CD14-positive monocyte (primary cell): ENCODE measurements around the gene WDR64. TPM values are rescaled to one million over a fixed set of nuclear protein-coding genes. Genes with fewer than 3 reads are reported as not detected.

Experiments
- DNase-seq, 3 donors: peaks; one replicate each; pipeline ENCODE4 v3.0.0-alpha.2; 2011 to 2022
- H2AFZ ChIP-seq: 2 replicates; pipeline ENCODE4 v1.6.0; 2012; ENCODE audit warnings: mild to moderate bottlenecking, low read depth, low read length, inconsistent platforms; ENCODE audit not compliant: insufficient read depth, poor library complexity, severe bottlenecking
- H3K27ac ChIP-seq, 2 donors: 1 replicate in 1 of 2; 2 replicates in 1 of 2; pipeline ENCODE4 v1.5.1; 2012 to 2013; ENCODE audit warnings: low read length in 2 of 2, control low read depth in 1 of 2, inconsistent platforms in 1 of 2, low read depth in 1 of 2, mild to moderate bottlenecking in 1 of 2
- H3K27me3 ChIP-seq, 2 donors: one replicate each; pipeline versions ENCODE4 v1.6.0 to v1.6.1; 2011 to 2013; ENCODE audit warnings: low read length in 2 of 2; ENCODE audit not compliant: control insufficient read depth in 2 of 2, insufficient read depth in 2 of 2
- H3K36me3 ChIP-seq, 2 donors: replicated peaks in 1 of 2; 1 replicate in 1 of 2; 2 replicates in 1 of 2; pipeline versions ENCODE4 v1.5.1 to v1.6.1; 2012 to 2013; ENCODE audit warnings: low read length in 2 of 2, control low read depth in 1 of 2, inconsistent platforms in 1 of 2, mild to moderate bottlenecking in 1 of 2; ENCODE audit not compliant: insufficient read depth in 2 of 2, control insufficient read depth in 1 of 2
- H3K4me1 ChIP-seq, 2 donors: 1 replicate in 1 of 2; 2 replicates in 1 of 2; pipeline versions ENCODE4 v1.5.1 to v1.6.1; 2012 to 2013; ENCODE audit warnings: low read length in 2 of 2, control low read depth in 1 of 2, inconsistent platforms in 1 of 2, mild to moderate bottlenecking in 1 of 2, moderate library complexity in 1 of 2; ENCODE audit not compliant: insufficient read depth in 2 of 2, control insufficient read depth in 1 of 2
- H3K4me2 ChIP-seq: replicated peaks from 2 replicates; pipeline ENCODE3; 2012; ENCODE audit warnings: low read length, moderate library complexity, mild to moderate bottlenecking; ENCODE audit not compliant: poor library complexity, severe bottlenecking; ENCODE audit errors: extremely low read depth
- H3K4me3 ChIP-seq, 3 experiments: fragments of 200-600 bp in 1 of 3; sonication (generic) in 1 of 3; replicated peaks in 1 of 3; 1 replicate in 2 of 3; 2 replicates in 1 of 3; pipeline ENCODE4 v1.5.1; 2011 to 2013; ENCODE audit warnings: low read length in 3 of 3, mild to moderate bottlenecking in 3 of 3, control low read depth in 2 of 3, low read depth in 2 of 3, inconsistent platforms in 1 of 3, moderate library complexity in 1 of 3
- H3K79me2 ChIP-seq: 2 replicates; pipeline ENCODE4 v1.6.0; 2012; ENCODE audit warnings: mild to moderate bottlenecking, control low read depth, inconsistent platforms, low read length, moderate library complexity; ENCODE audit not compliant: insufficient read depth
- H3K9ac ChIP-seq: 2 replicates; pipeline ENCODE4 v1.6.0; 2017; ENCODE audit warnings: low read length, mild to moderate bottlenecking; ENCODE audit not compliant: insufficient read depth, poor library complexity, severe bottlenecking
- H3K9me3 ChIP-seq, 2 donors: replicated peaks in 1 of 2; 1 replicate in 1 of 2; 2 replicates in 1 of 2; pipeline versions ENCODE4 v1.5.1 to v1.6.1; 2012 to 2013; ENCODE audit warnings: low read length in 2 of 2, control low read depth in 1 of 2; ENCODE audit not compliant: control insufficient read depth in 1 of 2, insufficient read depth in 1 of 2
- H4K20me1 ChIP-seq: 2 replicates; pipeline ENCODE4 v1.6.0; 2012; ENCODE audit warnings: mild to moderate bottlenecking, low read length, control low read depth, moderate library complexity; ENCODE audit not compliant: insufficient read depth
- H3K27ac Mint-ChIP-seq, 7 donors: one replicate each; pipeline ENCODE4 v1.8.0; 2020; ENCODE audit warnings: mild to moderate bottlenecking in 7 of 7, mixed read lengths in 7 of 7, moderate library complexity in 6 of 7, inconsistent platforms in 2 of 7
- H3K27me3 Mint-ChIP-seq, 3 donors: one replicate each; pipeline ENCODE4 v1.8.0; 2021 to 2022; ENCODE audit warnings: low read depth in 3 of 3, mild to moderate bottlenecking in 3 of 3, mixed read lengths in 3 of 3, moderate library complexity in 3 of 3, inconsistent platforms in 1 of 3
- H3K36me3 Mint-ChIP-seq, 2 donors: one replicate each; pipeline ENCODE4 v1.8.0; 2020; ENCODE audit warnings: mixed read lengths in 2 of 2, inconsistent platforms in 1 of 2, mild to moderate bottlenecking in 1 of 2
- H3K4me1 Mint-ChIP-seq: one replicate; pipeline ENCODE4 v1.8.0; 2020; ENCODE audit warnings: mild to moderate bottlenecking, mixed read lengths
- H3K4me3 Mint-ChIP-seq, 2 donors: one replicate each; pipeline ENCODE4 v1.8.0; 2020; ENCODE audit warnings: mild to moderate bottlenecking in 2 of 2, mixed read lengths in 2 of 2, moderate library complexity in 1 of 2
- H3K9me3 Mint-ChIP-seq, 7 donors: one replicate each; pipeline ENCODE4 v1.8.0; 2020 to 2022; ENCODE audit warnings: mixed read lengths in 7 of 7, mild to moderate bottlenecking in 6 of 7, moderate library complexity in 6 of 7, inconsistent platforms in 2 of 7
- WGBS: methylation state at CpG from one replicate; pipeline ENCODE4 v1.1.5; 2013; ENCODE audit warnings: missing lambda C conversion rate; ENCODE audit not compliant: insufficient coverage; 5-methylcytosine and 5-hydroxymethylcytosine counted together
- intact Hi-C, 2 donors: fragments of 100-400 bp; cut with micrococcal nuclease; formaldehyde crosslinking; loops; one replicate each; pipeline versions ENCODE4 v1.15.0 to v1.15.1; 2023
- polyA plus RNA-seq, 3 donors: library from polyadenylated mRNA; depleted of rRNA in 1 of 3; unstranded in 2 of 3; stranded (reverse) in 1 of 3; fragments of 300-500 nt in 2 of 3; fragments of >200 nt in 1 of 3; fragmentation: Illumina TruSeq in 2 of 3; gene quantifications; 1 replicate in 2 of 3; 2 replicates in 1 of 3; pipeline ENCODE4 v1.2.3, GENCODE V29; 2012 to 2021
- TF ChIP-seq, protein P1 (sequence below): fragments of 200-600 bp; IDR thresholded peaks from one replicate; pipeline ENCODE4 v1.8.0; 2022; ENCODE audit warnings: antibody characterized with exemption, mild to moderate bottlenecking

The WDR64 gene
- polyA plus RNA-seq, 3 donors: not detected

DNA sequence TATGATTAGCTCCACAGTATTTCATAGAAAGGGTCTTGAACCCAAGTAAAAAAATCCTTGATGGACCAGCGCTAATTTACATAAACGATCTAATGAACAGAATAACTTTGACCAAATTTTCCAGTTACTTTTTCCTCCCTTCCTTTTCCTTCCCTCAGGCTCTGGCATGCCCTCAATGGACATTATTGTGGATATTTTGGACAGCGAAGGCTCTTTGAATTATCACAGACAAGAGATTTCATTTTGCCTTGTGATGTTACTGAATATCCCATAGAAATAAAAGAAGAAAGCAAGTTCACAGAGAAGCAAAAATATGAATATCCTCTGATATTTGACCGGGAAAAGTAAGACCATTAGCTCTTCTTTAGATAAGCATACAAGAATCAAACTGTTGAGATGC is 135.6 kb downstream of the WDR64 start:
- H3K4me3 ChIP-seq: no peak overlapping the region
- Mint-ChIP-seq H3K36me3 (no peaks in the 10 kb centered on the region), H3K27ac (no peak overlapping the region), H3K27me3 (peaks cover 5 to 9% (median 7%) of the 10 kb centered on the region in 3 donors), H3K4me3 (no peak overlapping the region), H3K4me1 (no peaks in the 10 kb centered on the region), H3K9me3 (peaks cover 0 to 4% (median 2%) of the 10 kb centered on the region in 7 donors)
- no peak overlapping the region for H2AFZ ChIP-seq
- WGBS: no CpG with 5 or more reads among the region's 4 CpGs
- no peak overlapping the region for H3K9ac ChIP-seq
- no peak for DNase-seq
- H3K27me3 ChIP-seq: no peaks in the 10 kb centered on the region
- H3K27ac ChIP-seq: no peak overlapping the region
- H4K20me1 ChIP-seq: no peaks in the 10 kb centered on the region
- H3K9me3 ChIP-seq: no peaks in the 10 kb centered on the region
- no peaks in the 10 kb centered on the region for H3K79me2 ChIP-seq
- no peak overlapping the region for H3K4me2 ChIP-seq
- no peaks in the 10 kb centered on the region for H3K36me3 ChIP-seq
- H3K4me1 ChIP-seq: no peaks in the 10 kb centered on the region
- TF ChIP-seq, protein P1, sequence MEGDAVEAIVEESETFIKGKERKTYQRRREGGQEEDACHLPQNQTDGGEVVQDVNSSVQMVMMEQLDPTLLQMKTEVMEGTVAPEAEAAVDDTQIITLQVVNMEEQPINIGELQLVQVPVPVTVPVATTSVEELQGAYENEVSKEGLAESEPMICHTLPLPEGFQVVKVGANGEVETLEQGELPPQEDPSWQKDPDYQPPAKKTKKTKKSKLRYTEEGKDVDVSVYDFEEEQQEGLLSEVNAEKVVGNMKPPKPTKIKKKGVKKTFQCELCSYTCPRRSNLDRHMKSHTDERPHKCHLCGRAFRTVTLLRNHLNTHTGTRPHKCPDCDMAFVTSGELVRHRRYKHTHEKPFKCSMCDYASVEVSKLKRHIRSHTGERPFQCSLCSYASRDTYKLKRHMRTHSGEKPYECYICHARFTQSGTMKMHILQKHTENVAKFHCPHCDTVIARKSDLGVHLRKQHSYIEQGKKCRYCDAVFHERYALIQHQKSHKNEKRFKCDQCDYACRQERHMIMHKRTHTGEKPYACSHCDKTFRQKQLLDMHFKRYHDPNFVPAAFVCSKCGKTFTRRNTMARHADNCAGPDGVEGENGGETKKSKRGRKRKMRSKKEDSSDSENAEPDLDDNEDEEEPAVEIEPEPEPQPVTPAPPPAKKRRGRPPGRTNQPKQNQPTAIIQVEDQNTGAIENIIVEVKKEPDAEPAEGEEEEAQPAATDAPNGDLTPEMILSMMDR: no peak
- intact Hi-C loops: no loop called here

DNA sequence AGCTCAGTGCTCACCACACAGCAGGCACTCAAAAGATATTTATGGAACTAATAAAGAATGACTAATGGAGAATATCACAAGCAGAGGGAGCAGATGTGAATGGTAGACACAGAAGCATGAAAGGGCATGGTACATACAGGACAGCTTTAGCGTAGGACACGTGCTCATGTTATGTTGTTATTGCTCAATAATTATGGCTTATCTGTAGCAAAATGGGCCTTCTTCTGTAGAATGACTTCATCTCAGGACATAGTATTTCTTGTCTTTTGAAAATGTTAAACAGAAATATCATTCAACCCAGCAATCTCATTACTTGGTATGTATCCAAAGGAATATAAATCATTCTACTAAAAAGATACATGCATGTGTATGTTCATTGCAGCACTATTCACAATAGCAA is 137.0 kb downstream of the WDR64 start:
- Histone ChIP-seq H3K9ac (no peak overlapping the region), H2AFZ (no peak overlapping the region), H3K4me3 (no peak overlapping the region), H3K27ac (no peak overlapping the region), H3K36me3 (no peaks in the 10 kb centered on the region), H3K79me2 (no peaks in the 10 kb centered on the region), H3K9me3 (no peaks in the 10 kb centered on the region), H3K4me2 (no peak overlapping the region), H3K27me3 (no peaks in the 10 kb centered on the region), H4K20me1 (no peaks in the 10 kb centered on the region), H3K4me1 (no peaks in the 10 kb centered on the region)
- Mint-ChIP-seq H3K27me3 (peaks cover 7 to 13% (median 9%) of the 10 kb centered on the region in 3 donors), H3K4me3 (no peak overlapping the region), H3K36me3 (no peaks in the 10 kb centered on the region), H3K4me1 (no peaks in the 10 kb centered on the region), H3K9me3 (peaks cover 0 to 4% (median 2%) of the 10 kb centered on the region in 7 donors), H3K27ac (no peak overlapping the region)
- TF ChIP-seq, protein P1: no peak
- 80% methylated on average over 1 of the region's 2 CpGs for WGBS
- DNase-seq: no peak
- intact Hi-C loops: no loop called here
